NT2/D1 (cell line): ENCODE results near the gene OSBPL10.

Experiments used
- SUZ12 ChIP-seq: IDR thresholded peaks from 2 replicates; pipeline ENCODE4 v1.6.1; 2011; ENCODE audit not compliant: insufficient read length, insufficient read depth; ENCODE audit errors: extremely low read depth
- YY1 ChIP-seq: IDR thresholded peaks from 2 replicates; pipeline ENCODE4 v1.6.1; 2011; ENCODE audit not compliant: insufficient read length, insufficient read depth
- ZNF274 ChIP-seq: IDR thresholded peaks from 2 replicates; pipeline ENCODE4 v1.6.1; 2011; ENCODE audit warnings: mild to moderate bottlenecking, low read depth, low read length

- no peak for TF ChIP-seq SUZ12
- no peak for TF ChIP-seq YY1
- TF ChIP-seq ZNF274 = no peak
Measured at GRCh38 chr3:31639828-31640227, 341.2 kb downstream of the OSBPL10 start.
